H9 (cell line): ENCODE measurements around the gene SLC7A5. TPM values are rescaled to one million over a fixed set of nuclear protein-coding genes. Genes with fewer than 3 reads are reported as not detected.
"Not testable (repeated sequence)": the region's sequence is repeated elsewhere in the genome, so short reads cannot be mapped to it uniquely, and the experiment has no call there.

ENCODE experiments used
- DNase-seq: peaks from one replicate; pipeline ENCODE4 v3.0.0-alpha.2; 2017
- H2AFZ ChIP-seq: one replicate; pipeline ENCODE4 v1.6.1; 2013; ENCODE audit warnings: mild to moderate bottlenecking, low read length, control low read depth, moderate library complexity
- H2AK5ac ChIP-seq: 2 replicates; pipeline ENCODE4 v1.6.1; 2013; ENCODE audit warnings: low read length, control low read depth, mixed read lengths; ENCODE audit not compliant: insufficient read length
- H2BK120ac ChIP-seq: one replicate; pipeline ENCODE4 v1.6.1; 2013; ENCODE audit warnings: low read depth, mild to moderate bottlenecking, low read length, control low read depth, inconsistent platforms; ENCODE audit not compliant: poor library complexity, severe bottlenecking
- H2BK12ac ChIP-seq: 2 replicates; pipeline ENCODE4 v1.6.1; 2013; ENCODE audit warnings: low read length, control low read depth, mixed read lengths, low read depth; ENCODE audit not compliant: insufficient read length
- H2BK15ac ChIP-seq: 2 replicates; pipeline ENCODE4 v1.6.1; 2013; ENCODE audit warnings: low read depth, low read length, control low read depth
- H2BK20ac ChIP-seq: one replicate; pipeline ENCODE4 v1.6.1; 2013; ENCODE audit warnings: low read depth, mild to moderate bottlenecking, low read length, control low read depth, inconsistent platforms; ENCODE audit not compliant: poor library complexity, severe bottlenecking
- H2BK5ac ChIP-seq: 2 replicates; pipeline ENCODE4 v1.6.1; 2013; ENCODE audit warnings: low read length, control low read depth, mixed read lengths; ENCODE audit not compliant: insufficient read length
- H3K14ac ChIP-seq: 2 replicates; pipeline ENCODE4 v1.6.1; 2013; ENCODE audit warnings: low read length, control low read depth; ENCODE audit not compliant: insufficient read depth
- H3K18ac ChIP-seq: 2 replicates; pipeline ENCODE4 v1.6.1; 2013; ENCODE audit warnings: low read depth, mild to moderate bottlenecking, mixed read lengths, low read length, control low read depth; ENCODE audit not compliant: insufficient read length
- H3K23ac ChIP-seq: 2 replicates; pipeline ENCODE4 v1.6.1; 2013; ENCODE audit warnings: low read length, control low read depth, mixed read lengths, low read depth; ENCODE audit not compliant: insufficient read length
- H3K23me2 ChIP-seq: 2 replicates; pipeline ENCODE4 v1.6.1; 2013; ENCODE audit warnings: low read depth, mild to moderate bottlenecking, mixed read lengths, low read length, control low read depth; ENCODE audit not compliant: insufficient read length, poor library complexity, severe bottlenecking
- H3K27ac ChIP-seq: 2 replicates; pipeline ENCODE4 v1.5.1; 2013; ENCODE audit warnings: low read length, control low read depth, mixed read lengths, low read depth; ENCODE audit not compliant: insufficient read length
- H3K27me3 ChIP-seq: 2 replicates; pipeline ENCODE4 v1.6.1; 2013; ENCODE audit warnings: low read length, control low read depth, inconsistent platforms; ENCODE audit not compliant: insufficient read depth
- H3K4ac ChIP-seq: 2 replicates; pipeline ENCODE4 v1.6.1; 2013; ENCODE audit warnings: low read depth, mild to moderate bottlenecking, control low read depth, inconsistent platforms, low read length, moderate library complexity
- H3K4me1 ChIP-seq: 2 replicates; pipeline ENCODE4 v1.6.1; 2013; ENCODE audit warnings: low read length, control low read depth, inconsistent platforms; ENCODE audit not compliant: insufficient read depth
- H3K4me2 ChIP-seq: 2 replicates; pipeline ENCODE4 v1.6.1; 2013; ENCODE audit warnings: low read length, control low read depth, mixed read lengths; ENCODE audit not compliant: insufficient read length, insufficient read depth
- H3K56ac ChIP-seq: 2 replicates; pipeline ENCODE4 v1.6.1; 2013; ENCODE audit warnings: low read depth, mild to moderate bottlenecking, mixed read lengths, low read length, control low read depth; ENCODE audit not compliant: insufficient read length
- H3K79me1 ChIP-seq: 2 replicates; pipeline ENCODE4 v1.6.1; 2013; ENCODE audit warnings: low read depth, mild to moderate bottlenecking, moderate library complexity, low read length, control low read depth, inconsistent platforms; ENCODE audit not compliant: insufficient read depth, poor library complexity, severe bottlenecking
- H3K79me2 ChIP-seq: 2 replicates; pipeline ENCODE4 v1.6.1; 2013; ENCODE audit warnings: low read length, control low read depth, inconsistent platforms; ENCODE audit not compliant: insufficient read depth
- H3K9ac ChIP-seq: 2 replicates; pipeline ENCODE4 v1.6.1; 2013; ENCODE audit warnings: low read length, control low read depth, mixed read lengths; ENCODE audit not compliant: insufficient read length; ENCODE audit errors: extremely low read depth
- H3K9me3 ChIP-seq: one replicate; pipeline ENCODE4 v1.6.1; 2013; ENCODE audit warnings: low read depth, low read length, inconsistent platforms; ENCODE audit not compliant: control insufficient read depth
- H3T11ph ChIP-seq: one replicate; pipeline ENCODE4 v1.6.1; 2013; ENCODE audit warnings: mild to moderate bottlenecking, low read length, control low read depth, inconsistent platforms
- H4K20me1 ChIP-seq: one replicate; pipeline ENCODE4 v1.6.1; 2013; ENCODE audit not compliant: control insufficient read depth, insufficient read length, insufficient read depth
- H4K5ac ChIP-seq: 2 replicates; pipeline ENCODE4 v1.6.1; 2013; ENCODE audit warnings: low read depth, mild to moderate bottlenecking, mixed read lengths, low read length, control low read depth; ENCODE audit not compliant: insufficient read length
- H4K8ac ChIP-seq: replicated peaks from 2 replicates; pipeline ENCODE4 v1.6.1; 2013; ENCODE audit warnings: low read length, control low read depth, mixed read lengths, low read depth; ENCODE audit not compliant: insufficient read length
- H4K91ac ChIP-seq: 2 replicates; pipeline ENCODE4 v1.6.1; 2013; ENCODE audit warnings: low read depth, mild to moderate bottlenecking, moderate library complexity, mixed read lengths, low read length, control low read depth; ENCODE audit not compliant: insufficient read length
- H3K27ac Mint-ChIP-seq, 3 experiments: 2 replicates in 2 of 3; 3 replicates in 1 of 3; pipeline ENCODE4 v1.8.0; 2020 to 2021; ENCODE audit warnings: mixed read lengths in 3 of 3, mild to moderate bottlenecking in 1 of 3, moderate library complexity in 1 of 3
- H3K27me3 Mint-ChIP-seq: 2 replicates; pipeline ENCODE4 v1.8.0; 2021; ENCODE audit warnings: low read depth, mild to moderate bottlenecking, moderate library complexity, mixed read lengths
- H3K36me3 Mint-ChIP-seq, 3 experiments: 2 replicates in 2 of 3; 3 replicates in 1 of 3; pipeline ENCODE4 v1.8.0; 2020 to 2021; ENCODE audit warnings: low read depth in 3 of 3, mixed read lengths in 3 of 3; ENCODE audit not compliant: insufficient read depth in 1 of 3
- H3K4me1 Mint-ChIP-seq, 2 experiments: 2 replicates each; pipeline ENCODE4 v1.8.0; 2020; ENCODE audit warnings: mixed read lengths in 2 of 2
- H3K4me3 Mint-ChIP-seq, 2 experiments: 2 replicates in 1 of 2; 3 replicates in 1 of 2; pipeline ENCODE4 v1.8.0; 2020 to 2021; ENCODE audit warnings: mild to moderate bottlenecking in 2 of 2, mixed read lengths in 2 of 2, moderate library complexity in 1 of 2
- H3K9me3 Mint-ChIP-seq, 2 experiments: 2 replicates in 1 of 2; 3 replicates in 1 of 2; pipeline ENCODE4 v1.8.0; 2020; ENCODE audit warnings: mild to moderate bottlenecking in 2 of 2, mixed read lengths in 2 of 2, moderate library complexity in 1 of 2
- WGBS: extraction: QIAGEN DNeasy Blood & Tissue Kit; methylation state at CpG from one replicate; pipeline ENCODE4 v1.1.7; 2013; ENCODE audit warnings: missing lambda C conversion rate, low lambda C conversion rate, mixed read lengths; ENCODE audit not compliant: insufficient read length; ENCODE audit errors: extremely low coverage; 5-methylcytosine and 5-hydroxymethylcytosine counted together
- total RNA-seq: library from RNA; stranded (reverse); gene quantifications from 2 replicates; pipeline ENCODE4 v1.2.1, GENCODE V29; 2021

The SLC7A5 gene
- total RNA-seq, 1 experiment from 2014 or later, result 217 TPM

- H3K9ac ChIP-seq, H2AK5ac ChIP-seq, H3K27ac Mint-ChIP-seq, H3K23me2 ChIP-seq, H3K14ac ChIP-seq, H3K56ac ChIP-seq, H4K20me1 ChIP-seq, H2BK15ac ChIP-seq, H3K4ac ChIP-seq, H2BK12ac ChIP-seq, H3T11ph ChIP-seq, H3K36me3 Mint-ChIP-seq, H3K79me1 ChIP-seq, H4K8ac ChIP-seq, H3K9me3 Mint-ChIP-seq, H2AFZ ChIP-seq, H2BK120ac ChIP-seq, H3K27me3 ChIP-seq, DNase-seq, H3K4me2 ChIP-seq, H3K9me3 ChIP-seq, H3K18ac ChIP-seq, H2BK20ac ChIP-seq, H3K4me3 Mint-ChIP-seq, H2BK5ac ChIP-seq, H3K23ac ChIP-seq, H3K79me2 ChIP-seq, H3K4me1 ChIP-seq, H4K5ac ChIP-seq, H3K27ac ChIP-seq, H4K91ac ChIP-seq: not testable (repeated sequence)
- peaks cover 30% of the 10 kb centered on the region for H3K27me3 Mint-ChIP-seq
- H3K4me1 Mint-ChIP-seq, result peaks cover 6 to 12% of the 10 kb centered on the region in 2 experiments
- WGBS, result no CpG with 5 or more reads among the region's 7 CpGs
Measured at GRCh38 chr16:87905521-87905920, 36.2 kb upstream of the SLC7A5 start.
